Superior temporal gyrus (tissue), 1 donor: Measurements from ENCODE around the gene FBXL12.
"Not testable (repeated sequence)": the region's sequence is repeated elsewhere in the genome, so short reads cannot be mapped to it uniquely, and the experiment has no call there.

ENCODE experiments used
- DNase-seq: peaks from one replicate; pipeline ENCODE4 v3.0.0-alpha.2; 2016; ENCODE audit errors: extremely low spot score

Gene FBXL12

GRCh38 chr19:9839415-9839814 is 20.5 kb upstream of the FBXL12 start:
- no peak for DNase-seq

DNA sequence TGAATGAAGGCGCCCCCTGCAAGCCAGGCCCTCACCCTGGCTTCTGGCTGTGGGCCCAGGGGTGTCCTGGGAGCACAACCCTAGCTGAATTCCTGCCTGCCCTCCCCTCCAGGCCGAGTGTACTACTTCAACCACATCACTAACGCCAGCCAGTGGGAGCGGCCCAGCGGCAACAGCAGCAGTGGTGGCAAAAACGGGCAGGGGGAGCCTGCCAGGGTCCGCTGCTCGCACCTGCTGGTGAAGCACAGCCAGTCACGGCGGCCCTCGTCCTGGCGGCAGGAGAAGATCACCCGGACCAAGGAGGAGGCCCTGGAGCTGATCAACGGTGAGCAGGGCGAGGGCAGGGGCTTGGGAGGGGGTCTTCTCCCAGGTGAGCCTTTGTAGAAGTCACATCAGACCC is 19.4 kb upstream of the FBXL12 start:
- DNase-seq, result no peak

DNA sequence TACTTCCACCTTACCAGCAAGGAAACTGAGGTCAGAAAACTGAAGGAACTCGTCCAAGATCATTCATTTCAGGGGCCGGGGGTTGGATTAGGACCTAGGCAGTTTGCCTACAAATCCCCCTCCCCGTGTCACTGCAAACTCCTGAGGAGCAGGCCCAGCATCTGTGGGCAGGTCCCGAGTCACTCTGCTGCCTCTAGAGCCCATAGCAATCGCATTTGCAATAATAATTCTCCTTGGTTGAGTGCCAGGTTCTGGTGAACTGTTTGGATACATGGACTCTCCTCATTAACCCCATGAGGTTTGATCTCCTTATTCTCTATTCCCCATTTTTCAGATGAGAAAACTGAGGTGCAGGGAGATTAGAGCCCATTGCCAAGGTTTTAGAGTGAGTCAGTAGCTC is 17.1 kb upstream of the FBXL12 start:
- no peak for DNase-seq

DNA sequence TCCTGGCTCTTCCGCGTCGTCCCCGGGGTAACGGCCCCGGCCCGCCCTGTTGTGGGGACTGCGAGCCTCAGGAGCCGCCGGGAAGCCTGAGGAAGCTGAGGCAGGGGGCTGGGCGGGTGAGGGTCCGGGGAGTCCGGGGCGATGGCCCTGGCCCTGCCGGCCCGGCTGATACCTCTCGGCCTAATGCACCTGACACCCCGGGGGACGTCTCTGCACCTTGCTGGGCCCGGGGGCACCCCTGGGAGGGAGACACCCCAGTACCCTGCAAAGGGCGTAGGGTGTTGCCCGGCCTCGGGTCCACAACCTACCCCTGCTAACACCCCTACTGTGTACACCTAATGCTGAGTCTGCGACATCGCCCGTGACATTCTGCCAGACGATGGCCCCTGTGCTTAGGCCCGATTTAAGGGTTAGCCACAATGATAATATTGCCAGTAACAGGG is 16.6 kb upstream of the FBXL12 start:
- DNase-seq, result no peak

DNA sequence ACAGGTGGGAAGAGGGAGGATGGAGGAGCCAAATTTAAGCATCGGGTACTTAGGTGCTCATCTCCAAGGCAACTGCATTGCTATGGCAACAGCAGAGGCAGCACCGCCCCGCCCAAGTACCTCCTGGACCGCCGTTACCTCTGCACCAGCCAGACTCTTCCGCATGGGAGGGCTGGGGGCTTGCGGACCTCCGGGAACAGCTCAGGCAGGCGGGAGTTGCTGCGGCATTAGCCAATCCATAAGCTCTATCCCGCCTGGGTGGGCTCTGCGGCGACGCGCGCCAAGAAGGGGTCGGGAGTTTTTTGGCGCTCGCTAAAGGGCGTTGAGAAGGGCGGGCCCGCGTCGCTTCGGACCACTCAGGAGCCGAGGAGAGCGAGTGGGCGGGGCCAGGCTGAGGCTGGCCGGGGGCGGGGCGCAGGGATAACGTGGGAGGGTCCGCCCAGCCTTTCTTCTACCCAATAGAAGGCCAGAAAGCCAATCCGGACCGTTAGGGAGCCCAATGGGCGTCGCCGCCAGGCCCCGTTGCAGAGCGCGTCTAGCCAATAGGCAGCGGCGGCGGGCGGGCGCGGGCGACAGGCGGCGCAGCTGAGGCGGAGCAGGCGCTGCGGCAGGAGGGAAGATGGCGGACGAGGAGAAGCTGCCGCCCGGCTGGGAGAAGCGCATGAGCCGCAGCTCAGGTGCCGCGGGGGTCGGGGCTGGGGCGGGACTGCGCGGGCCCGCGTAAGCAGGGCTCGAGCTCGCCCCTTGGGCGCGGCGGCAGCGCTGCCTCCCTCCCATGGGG is 16.0 kb upstream of the FBXL12 start, which contains the start of gene PIN1:
Gene PIN1 (plus strand): TSS at position 593 of the 781 bp plus-strand sequence. CDS start 27 bp downstream, at position 620.
- peak; percentile 99 for DNase-seq

DNA sequence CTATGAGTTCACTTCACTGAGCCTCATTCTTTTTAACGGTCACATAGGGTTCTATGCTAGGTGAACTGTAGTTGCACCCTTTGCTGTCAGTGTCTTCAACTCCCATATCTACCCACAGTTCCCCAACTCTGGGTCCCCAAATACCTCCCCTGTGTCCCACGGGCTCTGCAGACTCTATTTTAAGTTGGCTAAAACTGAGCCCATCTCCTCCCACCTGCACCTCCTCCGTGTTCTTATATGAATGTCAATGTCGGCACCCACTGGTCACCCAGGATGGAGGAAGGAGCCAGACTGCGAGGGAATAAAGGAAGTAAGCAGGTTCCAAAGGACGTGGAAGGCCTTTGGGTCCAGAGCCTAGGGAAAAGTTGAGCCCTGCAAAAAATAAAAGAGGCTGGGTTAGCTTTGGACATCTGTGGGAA is 15.4 kb upstream of the FBXL12 start:
- no peak for DNase-seq

- DNase-seq, result no peak
Measured at GRCh38 chr19:9828551-9829063, 9.7 kb upstream of the FBXL12 start.

DNA sequence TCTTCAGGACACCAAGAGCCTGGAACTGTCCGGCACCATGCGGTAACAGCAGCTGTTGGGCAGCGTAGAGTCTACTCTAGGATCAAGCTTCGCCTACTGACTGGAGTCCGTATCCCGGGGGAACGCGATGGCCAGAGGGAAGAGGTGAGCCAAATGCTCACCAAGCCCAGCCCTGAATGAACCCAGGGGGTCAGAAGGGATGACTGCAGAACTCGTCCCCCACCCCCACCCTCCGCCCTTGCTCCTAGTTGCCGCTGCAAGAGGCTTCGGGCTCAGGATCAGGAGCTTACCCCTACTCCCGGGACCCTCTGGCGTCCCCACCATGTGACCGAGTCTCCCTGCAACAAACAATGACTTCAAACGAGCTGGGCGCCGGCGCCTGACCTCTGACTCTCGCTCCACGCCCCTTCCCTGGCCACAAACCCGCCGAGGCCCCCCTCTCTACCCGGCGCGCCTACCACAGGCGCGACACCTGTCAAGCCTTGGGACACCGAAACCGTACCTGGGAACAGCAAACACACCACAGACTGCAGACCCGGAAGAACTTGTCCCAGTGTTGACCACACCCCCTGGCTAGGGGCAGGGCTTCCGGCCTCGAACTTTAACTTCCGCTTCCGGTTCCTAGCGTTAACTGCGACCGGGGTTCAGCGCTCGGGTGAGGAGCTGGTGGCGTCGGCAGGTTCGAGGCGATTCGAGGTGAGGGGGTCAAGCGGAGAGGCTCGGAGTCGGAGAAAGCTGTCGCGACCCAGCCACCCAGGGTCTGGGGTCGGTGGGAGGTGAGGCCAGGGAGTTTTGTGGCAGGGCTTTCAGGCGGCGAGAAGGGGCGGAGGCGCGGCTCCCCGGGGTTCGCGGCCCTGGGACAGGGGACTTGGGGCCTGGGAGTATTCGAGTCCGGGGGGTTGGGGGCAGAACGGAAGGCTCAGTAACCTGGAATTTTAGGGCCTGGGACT is 8.7 kb upstream of the FBXL12 start, which contains the start of gene UBL5:
Gene UBL5 (plus strand): TSS at position 630 of the 950 bp plus-strand sequence. CDS start 420 bp downstream, outside the sequence.
- DNase-seq, result peak; percentile 97

DNA sequence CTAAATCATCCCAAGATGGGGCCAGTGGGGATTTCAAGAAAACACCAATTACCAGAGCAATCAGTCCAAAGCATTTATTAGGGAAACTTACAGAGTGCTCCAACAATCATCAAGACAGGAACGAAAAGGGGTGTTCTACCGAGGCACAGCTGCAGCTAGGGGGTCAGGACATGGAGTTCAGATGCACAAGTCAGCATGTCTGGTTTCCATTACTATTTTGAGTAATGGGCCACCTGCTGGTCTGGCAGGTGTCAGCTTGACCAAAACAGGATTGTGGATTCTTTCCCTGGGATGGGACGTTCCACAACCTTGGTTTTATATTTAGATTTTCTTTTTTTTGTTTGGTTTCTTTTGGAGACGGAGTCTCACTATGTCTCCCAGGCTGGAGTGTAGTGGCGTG is 4.9 kb upstream of the FBXL12 start:
- DNase-seq, result no peak

DNA sequence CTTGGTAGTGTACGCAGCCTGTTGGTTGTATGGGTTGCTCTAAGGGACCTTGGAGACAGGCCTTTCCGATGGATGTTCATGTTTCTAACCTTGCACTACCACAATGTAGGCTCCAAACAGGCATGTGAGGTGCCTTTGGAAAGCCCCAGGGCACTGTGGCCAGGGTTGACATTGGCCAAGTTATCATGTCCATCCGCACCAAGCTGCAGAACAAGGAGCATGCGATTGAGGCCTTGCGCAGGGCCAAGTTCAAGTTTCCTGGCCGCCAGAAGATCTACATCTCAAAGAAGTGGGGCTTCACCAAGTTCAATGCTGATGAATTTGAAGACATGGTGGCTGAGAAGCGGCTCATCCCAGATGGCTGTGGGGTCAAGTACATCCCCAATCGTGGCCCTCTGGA is 1.2 kb upstream of the FBXL12 start:
- not testable (repeated sequence) for DNase-seq

DNA sequence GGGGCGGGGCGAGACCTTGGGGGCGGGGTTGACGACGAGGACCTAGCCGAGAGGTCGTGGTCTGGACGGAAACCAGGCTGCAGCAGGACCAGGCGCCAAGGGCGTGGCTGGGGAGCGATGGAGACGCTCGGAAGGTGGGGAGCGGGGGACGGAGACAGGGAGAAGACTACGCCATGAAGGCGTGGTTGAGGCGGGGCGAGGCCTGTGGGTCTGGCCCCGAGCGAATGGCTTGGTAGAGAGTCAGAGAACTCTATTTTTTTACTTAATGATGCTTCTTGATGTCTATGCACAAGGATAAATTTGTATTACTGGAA is 674 bp upstream of the FBXL12 start:
- no peak for DNase-seq

DNA sequence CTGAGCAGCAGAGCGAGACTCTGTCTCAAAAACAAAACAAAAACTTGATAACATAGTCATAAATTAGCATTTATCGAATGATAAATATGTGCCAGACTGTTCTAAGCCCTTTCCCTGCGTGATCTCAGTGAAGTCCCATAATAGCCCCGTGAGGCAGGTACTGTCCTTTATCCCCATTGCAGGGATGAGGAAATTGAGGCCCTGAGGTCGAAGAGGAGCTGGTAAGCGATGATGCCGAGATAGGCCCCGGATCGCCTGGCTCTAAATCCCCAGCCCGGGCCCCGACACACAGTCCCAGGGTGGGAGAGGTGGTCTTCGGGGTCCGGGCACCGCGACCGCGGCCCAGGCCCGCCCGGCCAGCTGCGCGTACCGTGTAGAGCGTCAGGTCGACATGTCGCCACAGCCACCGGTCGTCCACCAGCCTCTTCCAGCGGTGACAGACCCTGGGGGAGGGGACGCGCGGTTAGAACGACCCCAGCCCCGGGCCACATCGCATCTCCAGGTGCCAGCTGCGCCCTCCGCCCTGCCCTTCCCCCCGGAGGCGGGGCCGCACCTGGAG is 625 bp downstream of the FBXL12 start:
- DNase-seq, result no peak

GRCh38 chr19:9811139-9811538 is 7.7 kb downstream of the FBXL12 start:
- no peak for DNase-seq

DNA sequence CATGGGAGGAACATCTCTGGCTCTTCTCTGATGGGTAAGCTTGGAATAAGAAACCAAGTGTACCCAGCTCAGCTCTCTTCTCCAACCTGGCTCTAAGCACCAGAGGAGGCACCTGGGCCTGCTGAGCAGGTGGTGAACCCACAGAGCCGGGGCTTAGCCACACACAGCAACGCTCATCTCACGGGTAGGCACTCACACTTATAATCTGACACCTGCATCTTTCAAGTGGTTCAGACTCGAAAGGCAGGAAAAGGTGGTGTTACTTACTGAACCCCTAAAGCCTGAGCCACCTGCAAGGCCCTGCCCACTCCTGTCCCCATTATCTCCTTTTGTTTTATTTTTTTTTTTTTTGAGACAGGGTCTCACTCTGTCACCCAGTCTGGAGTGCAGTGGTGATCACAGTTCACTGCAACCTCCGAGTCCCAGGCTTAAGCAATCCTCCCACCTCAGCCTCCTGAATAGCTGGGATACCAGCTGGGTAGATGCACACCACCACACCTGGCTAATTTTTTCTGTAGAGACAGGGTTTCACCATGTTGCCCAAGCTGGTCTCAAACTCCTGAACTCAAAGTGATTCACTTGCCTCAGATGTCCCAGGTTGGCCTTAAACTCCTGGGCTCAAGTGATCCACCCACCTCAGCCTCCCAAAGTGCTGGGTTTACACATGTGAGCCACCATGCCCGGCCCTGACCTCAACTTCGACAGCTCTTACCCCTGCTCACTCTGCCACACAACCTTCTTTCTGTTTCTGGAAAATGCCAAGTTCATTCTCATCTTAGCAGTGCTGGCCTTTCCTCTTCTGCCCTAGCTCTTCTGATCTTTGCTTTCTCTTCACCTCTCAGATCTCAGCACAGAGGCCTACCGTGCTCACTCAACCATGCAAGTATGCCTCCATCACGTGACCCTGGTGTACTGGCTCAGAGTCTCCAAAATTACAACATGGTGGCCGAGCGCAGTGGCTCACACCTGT is 9.7 kb downstream of the FBXL12 start:
- no peak for DNase-seq

DNA sequence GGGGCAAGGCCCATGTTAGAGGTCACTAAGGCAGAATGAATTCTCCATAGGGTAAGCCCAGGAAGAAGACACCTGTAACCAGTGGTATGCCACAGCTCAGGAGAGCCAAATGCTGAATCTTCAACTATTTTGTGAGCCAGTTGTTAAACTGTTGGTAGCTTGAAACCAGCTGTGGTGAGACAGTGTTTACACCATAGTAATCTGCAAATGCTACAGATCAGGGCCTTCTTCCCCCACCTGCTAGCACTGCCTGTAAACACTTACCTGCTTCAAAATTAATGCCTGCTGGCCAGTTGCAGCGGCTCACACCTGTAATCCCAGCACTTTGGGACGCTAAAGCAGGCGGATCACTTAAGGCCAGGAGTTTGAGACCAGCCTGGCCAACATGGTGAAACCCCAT is 12.1 kb downstream of the FBXL12 start:
- DNase-seq, result no peak

GRCh38 chr19:9801976-9802375 is 16.9 kb downstream of the FBXL12 start:
- no peak for DNase-seq

- DNase-seq, result no peak
Measured at GRCh38 chr19:9799162-9799561, 19.7 kb downstream of the FBXL12 start.

GRCh38 chr19:9797871-9798270 is 21.0 kb downstream of the FBXL12 start:
- no peak for DNase-seq

DNA sequence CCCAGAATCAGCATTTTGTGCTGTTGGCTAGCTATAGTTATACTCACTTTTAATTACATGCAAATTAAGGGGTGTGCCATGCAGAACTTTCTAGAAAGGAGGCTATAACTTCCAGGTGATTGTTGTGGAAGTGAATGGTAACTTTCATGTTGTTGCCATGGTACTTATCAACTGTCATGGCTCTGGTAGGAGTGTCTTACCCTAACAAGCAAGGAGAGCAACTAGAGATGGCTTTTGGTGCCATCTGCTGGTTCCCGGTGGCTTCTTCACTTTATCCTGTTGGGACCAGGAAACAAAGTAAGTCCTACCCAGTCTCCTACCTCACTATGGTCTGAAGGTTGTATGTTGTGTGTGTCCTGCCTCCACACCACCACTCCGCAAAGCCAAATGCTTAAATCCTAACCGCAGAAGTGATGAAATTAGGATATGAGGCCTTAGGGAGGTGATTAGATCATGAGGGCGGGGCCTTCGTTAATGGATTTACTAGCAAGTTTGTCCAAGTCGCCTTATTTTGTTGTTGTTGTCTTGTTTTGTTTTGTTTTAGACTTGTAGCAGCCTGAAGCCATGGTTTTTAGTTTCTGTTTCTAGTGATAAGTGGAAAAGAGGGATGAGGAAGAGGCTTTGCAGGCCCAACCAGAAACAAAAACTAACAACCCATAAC is 22.6 kb downstream of the FBXL12 start:
- DNase-seq, result peak; percentile 95

- no peak for DNase-seq
Measured at GRCh38 chr19:9793071-9793591, 25.7 kb downstream of the FBXL12 start.
